GM18868 (cell line): ENCODE results near the gene ZNF394.
A peak's percentile ranks its signal among the peaks of the same experiment; 100 is the strongest.

ENCODE experiments used
- ATAC-seq: cut with Tn5 transposase; IDR thresholded peaks from one replicate; pipeline ENCODE4 v1.9.1; 2021; ENCODE audit warnings: mild to moderate bottlenecking, moderate library complexity; ENCODE audit not compliant: unreplicated experiment

The ZNF394 gene

GRCh38 chr7:99497766-99498545, 2.1 kb downstream of the ZNF394 start:
- ATAC-seq, result no peak

GRCh38 chr7:99493823-99494222, 6.3 kb downstream of the ZNF394 start:
- ATAC-seq, result no peak

DNA sequence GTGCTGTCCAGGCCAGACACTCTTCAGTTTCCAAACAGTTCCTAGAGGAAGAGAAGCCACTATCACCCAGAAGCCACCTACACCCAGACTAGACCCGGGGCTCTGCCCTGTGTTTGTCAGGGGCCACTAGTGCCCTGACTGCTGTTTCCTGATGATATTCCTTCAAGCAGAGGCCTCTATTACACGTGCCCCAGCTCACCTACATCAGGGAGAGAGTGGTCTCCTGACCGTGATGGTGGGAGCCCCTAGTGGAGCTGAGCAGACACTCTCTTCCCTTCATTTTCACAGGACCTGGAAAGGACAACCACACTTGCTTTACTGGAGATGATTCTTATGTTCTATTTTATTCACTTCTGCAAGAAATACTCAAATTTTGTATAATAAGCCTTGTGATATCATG, 9.2 kb downstream of the ZNF394 start:
- ATAC-seq, result no peak

DNA sequence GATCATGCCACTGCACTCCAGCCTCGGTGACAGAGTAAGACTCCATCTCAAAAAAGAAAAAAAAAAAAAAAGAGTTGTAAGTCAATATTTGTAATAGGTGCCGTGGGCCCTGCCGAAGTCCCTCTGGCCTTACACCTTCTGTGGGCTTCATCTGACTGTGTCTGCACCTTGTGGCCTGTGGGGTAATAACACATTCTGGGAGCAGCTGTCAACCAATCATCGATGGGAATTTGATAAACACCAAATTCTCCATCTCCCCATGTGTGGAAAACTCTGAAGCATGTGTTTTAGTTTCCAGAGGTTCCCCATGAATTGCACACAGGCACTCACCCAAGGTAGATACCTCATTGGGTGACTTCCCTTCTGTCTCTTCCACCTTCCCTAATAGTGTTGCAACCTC, 10.8 kb downstream of the ZNF394 start:
- no peak for ATAC-seq

DNA sequence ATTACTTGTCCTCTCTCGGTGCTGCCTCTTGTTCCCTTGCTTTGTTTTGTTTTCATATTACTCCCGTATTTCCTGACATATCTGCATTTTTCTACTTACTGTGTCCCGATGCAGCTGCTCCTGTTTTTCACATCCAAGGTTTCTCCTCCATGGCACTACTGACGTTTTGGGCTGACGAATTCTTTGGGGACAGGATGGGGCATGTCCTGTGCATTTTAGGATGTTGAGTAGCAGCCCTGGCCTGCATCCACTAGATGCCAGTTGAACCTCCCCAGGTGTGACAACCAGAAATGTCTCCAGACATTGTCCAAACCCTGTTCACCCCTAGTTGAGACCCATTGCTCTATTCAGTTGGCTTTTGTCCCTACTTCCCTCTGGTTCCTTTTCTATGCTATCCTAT, 15.0 kb downstream of the ZNF394 start:
- ATAC-seq, result no peak

GRCh38 chr7:99478464-99479440, 21.3 kb downstream of the ZNF394 start:
- ATAC-seq, result no peak

DNA sequence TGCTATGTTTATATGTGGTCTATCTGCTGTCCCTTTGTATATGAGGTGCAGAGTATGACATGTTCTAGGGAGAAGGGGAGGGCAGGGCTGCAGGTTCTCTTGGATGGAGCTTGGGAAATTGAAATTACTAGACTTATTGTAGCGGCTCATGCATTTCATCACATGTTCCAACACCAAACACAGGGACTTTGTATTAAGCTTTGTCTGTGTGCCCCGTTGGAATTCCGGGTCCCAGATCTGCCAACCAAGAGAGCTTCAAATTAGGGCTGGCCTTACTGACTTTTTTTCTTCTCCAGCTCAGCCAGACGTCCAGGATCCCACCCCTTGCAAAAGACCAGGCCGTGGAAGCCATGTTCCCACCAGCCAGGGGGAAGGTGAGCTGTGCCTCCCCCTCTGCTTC, 24.0 kb downstream of the ZNF394 start:
- no peak for ATAC-seq

DNA sequence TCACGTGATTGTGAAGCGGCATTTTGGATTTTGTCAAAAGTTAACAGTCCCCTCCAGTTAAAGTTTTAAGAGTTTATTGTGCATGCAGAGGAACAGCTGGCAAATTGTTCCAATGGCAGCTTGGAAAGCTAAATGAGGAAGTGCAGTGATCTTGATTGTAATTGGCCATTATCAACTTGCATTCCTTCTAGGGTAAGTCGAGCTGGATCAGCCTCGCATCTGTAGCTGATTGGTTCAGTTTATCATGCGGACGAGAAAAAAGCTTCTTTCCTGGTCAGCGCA, 26.8 kb downstream of the ZNF394 start:
- ATAC-seq, result peak; percentile 3

DNA sequence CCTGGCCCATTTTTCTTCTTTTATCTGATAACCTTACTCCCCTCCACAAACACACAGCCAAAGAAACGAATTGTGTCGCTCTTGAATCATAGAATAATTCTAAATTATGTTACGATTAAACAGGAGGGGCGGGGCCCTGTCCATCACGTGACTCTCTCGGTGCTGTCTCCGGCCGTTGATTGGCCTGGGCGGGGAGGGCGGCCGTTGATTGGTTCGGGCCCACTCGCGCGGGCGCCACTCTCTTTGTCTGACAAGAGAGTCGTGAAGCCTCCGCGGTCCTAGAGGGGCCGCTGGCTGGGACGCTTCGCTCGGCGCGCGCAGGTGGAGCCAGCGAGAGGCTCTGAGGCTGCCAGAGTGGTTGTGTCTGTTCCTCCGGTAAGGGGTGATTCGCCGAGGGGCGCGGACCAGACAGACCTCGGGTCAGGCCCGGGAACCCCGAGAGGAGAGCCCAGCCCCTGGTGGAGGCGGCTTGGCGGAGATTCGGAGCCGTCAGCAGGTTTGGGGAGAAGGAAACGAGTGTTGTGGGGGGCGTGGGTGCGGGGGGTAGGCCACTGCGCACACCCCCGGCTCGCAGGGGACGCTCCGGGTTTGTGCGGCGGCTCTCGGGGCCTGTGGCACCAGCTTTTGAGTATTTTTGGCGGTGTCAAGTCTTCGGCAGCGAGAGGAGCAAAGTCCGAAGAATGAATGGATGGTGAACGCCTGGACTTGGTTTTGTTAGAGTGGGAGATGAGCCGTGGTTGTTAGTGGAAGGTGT, 27.3 kb downstream of the ZNF394 start, which contains the start of gene ZNF789:
ZNF789 (plus strand) TSS at position 330 of the 754 bp plus-strand sequence. CDS start 3,567 bp downstream, outside the sequence.
- peak; percentile 98 for ATAC-seq

- ATAC-seq, result no peak
Observed at GRCh38 chr7:99469381-99470065, 30.6 kb downstream of the ZNF394 start.

DNA sequence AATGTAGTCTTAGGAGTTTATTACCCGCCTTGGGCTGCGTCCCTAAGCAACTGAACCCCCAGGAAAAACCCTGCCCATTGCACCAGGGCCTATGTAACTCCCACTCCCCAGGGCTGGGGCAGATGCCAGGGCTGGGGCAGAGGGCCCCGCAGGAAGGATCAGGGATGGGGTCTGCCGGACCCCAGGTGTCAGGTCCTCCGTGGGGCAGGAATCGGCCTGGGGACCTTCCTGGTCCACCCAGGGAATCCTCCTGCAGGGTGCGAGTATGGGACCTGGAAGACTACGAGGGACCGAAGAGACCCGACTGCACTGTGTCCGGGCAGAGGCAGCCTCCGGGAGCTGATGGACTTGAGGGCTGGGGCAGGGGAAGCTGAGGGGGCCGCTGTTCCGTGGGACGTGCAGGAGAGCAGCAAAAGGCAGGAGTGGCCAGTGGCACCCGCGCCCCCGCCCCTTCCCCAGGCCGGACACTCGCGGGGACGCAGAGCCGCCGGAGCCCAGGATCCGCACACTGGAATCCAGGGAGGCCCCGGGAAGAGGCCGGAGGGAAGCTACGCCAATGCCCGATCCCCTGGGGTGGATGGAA, 31.7 kb downstream of the ZNF394 start:
- no peak for ATAC-seq

DNA sequence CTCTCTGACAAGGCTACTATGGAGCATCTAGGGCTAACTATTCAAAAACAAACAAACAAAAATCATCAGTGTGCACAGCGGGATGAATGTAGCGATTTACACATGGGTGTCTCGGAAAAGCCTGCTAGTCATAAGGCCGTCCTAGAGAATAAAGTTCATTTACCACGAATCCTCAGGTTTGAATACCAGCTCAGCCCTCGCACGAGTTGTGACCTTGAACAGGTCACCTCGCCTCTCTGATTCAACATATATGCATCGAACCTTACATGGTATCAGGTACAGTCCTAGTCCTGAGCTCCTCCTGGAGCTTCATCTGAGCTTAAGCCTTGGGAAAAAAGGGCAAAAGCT, 34.7 kb downstream of the ZNF394 start:
- no peak for ATAC-seq

- ATAC-seq, result no peak
Observed at GRCh38 chr7:99461221-99461620, 38.9 kb downstream of the ZNF394 start.

DNA sequence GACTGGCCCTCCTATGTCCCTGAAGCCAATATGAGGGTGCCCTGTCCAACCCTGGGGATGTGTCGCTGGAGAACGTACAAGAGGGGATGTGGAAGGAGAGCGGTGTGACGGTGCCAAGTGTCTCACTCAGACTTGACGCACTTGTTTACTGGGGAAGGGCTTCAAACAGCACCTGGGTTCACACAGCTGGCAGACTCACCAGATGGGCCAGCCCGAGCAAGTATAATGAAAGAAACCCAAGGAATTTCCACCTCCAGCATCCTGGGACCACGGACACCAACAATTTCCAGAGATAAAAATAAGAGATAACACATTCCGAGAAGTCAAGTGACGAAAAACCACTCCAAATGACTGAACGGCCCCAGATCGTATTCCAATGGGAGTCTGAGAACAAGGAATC, 39.4 kb downstream of the ZNF394 start:
- no peak for ATAC-seq

DNA sequence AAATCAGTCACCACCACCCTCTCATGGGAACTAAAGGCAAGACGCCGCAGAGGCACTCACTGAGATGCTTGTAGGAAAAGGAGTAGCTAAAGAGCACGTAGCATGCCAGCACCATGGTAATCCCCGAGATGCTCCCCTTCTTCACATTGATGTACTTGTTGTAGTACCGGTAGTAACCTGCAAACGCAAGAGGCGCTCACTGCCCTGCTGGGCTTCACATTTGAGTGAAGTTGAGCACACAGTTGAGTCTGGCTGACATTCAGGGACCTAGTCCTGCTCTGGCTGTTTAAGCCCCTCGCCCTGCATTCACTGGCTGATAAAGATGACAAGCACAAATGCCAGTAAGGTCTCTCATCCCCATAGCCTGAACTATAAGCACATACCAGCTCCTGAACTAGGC, 41.0 kb downstream of the ZNF394 start:
- no peak for ATAC-seq

DNA sequence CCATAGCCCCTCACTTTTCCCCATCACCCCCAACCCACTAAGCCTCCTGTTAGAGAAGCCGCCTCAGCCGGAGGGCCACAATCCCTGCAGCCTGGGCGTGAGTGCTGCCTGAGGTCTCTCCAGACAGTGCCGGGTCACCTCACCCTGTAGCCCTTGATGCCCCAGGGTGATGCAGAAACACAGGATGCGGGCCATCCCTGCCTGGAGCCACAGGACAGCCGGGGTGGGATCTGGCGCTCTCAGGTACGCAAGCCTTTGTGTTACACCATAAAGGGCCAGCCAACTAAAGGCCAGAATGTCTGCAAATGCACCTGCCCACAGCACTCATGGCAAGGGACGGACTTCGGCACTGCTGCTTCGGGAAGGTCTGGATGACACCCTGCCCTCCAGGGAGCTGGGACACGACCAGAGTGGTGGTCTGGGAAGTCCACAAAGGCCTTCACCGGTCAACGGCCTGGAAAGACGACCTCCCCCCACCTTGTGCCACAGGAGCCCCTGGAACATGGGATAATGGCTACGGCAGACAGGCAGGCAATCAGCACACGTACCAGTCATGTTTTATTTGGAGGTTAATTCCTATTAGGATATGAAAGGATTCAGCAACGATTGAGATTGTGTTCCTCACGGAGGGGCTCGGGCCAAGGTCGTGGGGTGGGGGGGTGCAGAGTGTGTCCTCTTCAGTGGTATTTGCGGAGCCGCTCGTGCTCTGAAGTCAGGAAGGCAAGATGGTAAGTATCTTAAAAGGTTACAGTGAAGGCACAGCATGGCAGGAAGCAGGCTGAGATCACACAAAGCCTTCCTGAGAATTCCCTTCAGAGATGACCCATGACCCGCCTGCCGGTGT, 42.2 kb downstream of the ZNF394 start:
- no peak for ATAC-seq

GRCh38 chr7:99457050-99457649, 42.9 kb downstream of the ZNF394 start:
- no peak for ATAC-seq

DNA sequence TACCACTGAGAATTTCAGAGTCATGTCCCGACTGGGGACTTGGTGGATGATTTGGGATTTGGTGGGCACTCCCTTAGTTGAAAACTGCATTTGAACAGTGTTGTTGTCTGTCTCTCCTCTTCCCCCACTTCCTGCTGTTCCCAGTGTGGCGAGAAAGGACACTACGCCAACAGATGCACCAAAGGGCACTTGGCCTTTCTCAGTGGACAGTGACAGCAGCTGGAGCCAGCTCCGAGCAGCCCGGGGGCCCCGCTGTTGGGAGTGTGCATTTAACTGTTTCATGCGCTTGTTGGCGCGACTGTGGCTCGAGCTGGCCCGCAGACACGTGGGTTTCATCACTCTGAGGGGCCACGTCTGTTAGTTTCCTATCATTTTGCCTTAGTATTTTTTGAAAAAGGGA, 43.8 kb downstream of the ZNF394 start:
- no peak for ATAC-seq

GRCh38 chr7:99455874-99456273, 44.2 kb downstream of the ZNF394 start:
- ATAC-seq, result no peak
